B cell (primary cell): ENCODE measurements around the gene CCDC7. TPM values are rescaled to one million over a fixed set of nuclear protein-coding genes. Genes with fewer than 3 reads are reported as not detected.

ENCODE experiments used
- ATAC-seq: fragments of 200-7000 bp; cut with Tn5 transposase; one replicate; pipeline ENCODE4 v1.10.0; 2021; ENCODE audit warnings: low read depth, mild to moderate bottlenecking, moderate number of reproducible peaks, moderate library complexity
- CTCF ChIA-PET: fragments of 350-600 bp; sonication (Branson Sonifier 250); formaldehyde crosslinking; loops from one replicate; lab custom pipeline; 2021; ENCODE audit warnings: antibody characterized with exemption, inconsistent platforms; lab: Charles Lee
- POLR2A ChIA-PET: fragments of 350-600 bp; sonication (Branson Sonifier 250); formaldehyde crosslinking; loops from one replicate; lab custom pipeline; 2021; ENCODE audit warnings: antibody characterized with exemption; lab: Charles Lee
- DNase-seq: peaks from one replicate; pipeline ENCODE4 v3.0.0; 2013
- H2AFZ ChIP-seq: 2 replicates; pipeline ENCODE4 v1.6.1; 2012; ENCODE audit warnings: mild to moderate bottlenecking, low read depth, low read length; ENCODE audit not compliant: insufficient read depth, poor library complexity, severe bottlenecking
- H3K27ac ChIP-seq, 2 donors: 1 replicate in 1 of 2; 2 replicates in 1 of 2; pipeline ENCODE4 v1.5.1; 2012 to 2013; ENCODE audit warnings: low read length in 2 of 2, mild to moderate bottlenecking in 2 of 2, moderate library complexity in 1 of 2
- H3K27me3 ChIP-seq, 4 experiments: fragments of 200-600 bp in 1 of 4; sonication (generic) in 1 of 4; replicated peaks in 1 of 4; 1 replicate in 2 of 4; 2 replicates in 2 of 4; pipeline versions ENCODE4 v1.6.1 to v1.7.0; 2013 to 2016; ENCODE audit warnings: low read length in 3 of 4, mild to moderate bottlenecking in 2 of 4, mixed read lengths in 1 of 4, moderate library complexity in 1 of 4; ENCODE audit not compliant: insufficient read depth in 4 of 4, control insufficient read depth in 3 of 4; ENCODE audit errors: control extremely low read depth in 1 of 4
- H3K36me3 ChIP-seq, 2 experiments: replicated peaks in 1 of 2; 1 replicate in 1 of 2; 2 replicates in 1 of 2; pipeline versions ENCODE4 v1.6.1 to v1.7.1; 2013; ENCODE audit warnings: low read length in 1 of 2; ENCODE audit not compliant: insufficient read depth in 2 of 2, control insufficient read depth in 1 of 2; ENCODE audit errors: control extremely low read depth in 1 of 2, extremely low read depth in 1 of 2
- H3K4me1 ChIP-seq, 2 donors: fragments of 200-600 bp in 1 of 2; sonication (generic) in 1 of 2; 1 replicate in 1 of 2; 2 replicates in 1 of 2; pipeline versions ENCODE4 v1.5.1 to v1.6.1; 2013 to 2017; ENCODE audit warnings: low read length in 2 of 2; ENCODE audit not compliant: control insufficient read depth in 2 of 2, insufficient read depth in 2 of 2
- H3K4me2 ChIP-seq: replicated peaks from 2 replicates; pipeline ENCODE3; 2012; ENCODE audit warnings: mild to moderate bottlenecking, low read depth, low read length; ENCODE audit not compliant: poor library complexity, severe bottlenecking
- H3K4me3 ChIP-seq, 5 experiments: fragments of 200-600 bp in 1 of 5; sonication (generic) in 1 of 5; 1 replicate in 3 of 5; 2 replicates in 2 of 5; pipeline versions ENCODE4 v1.5.1 to v1.7.0; 2011 to 2016; ENCODE audit warnings: low read length in 4 of 5, mild to moderate bottlenecking in 4 of 5, low read depth in 2 of 5, control low read depth in 1 of 5, moderate library complexity in 1 of 5; ENCODE audit not compliant: insufficient read depth in 1 of 5; ENCODE audit errors: control extremely low read depth in 1 of 5, extremely low read depth in 1 of 5
- H3K79me2 ChIP-seq: fragments of 200-600 bp; sonication (generic); one replicate; pipeline ENCODE4 v1.6.0; 2016; ENCODE audit warnings: low read length; ENCODE audit not compliant: control insufficient read depth, insufficient read depth
- H3K9ac ChIP-seq: fragments of 200-600 bp; sonication (generic); 2 replicates; pipeline ENCODE4 v1.6.1; 2017; ENCODE audit warnings: mild to moderate bottlenecking, low read length, moderate library complexity
- H3K9me3 ChIP-seq, 3 donors: one replicate each; pipeline versions ENCODE4 v1.6.1 to v1.7.1; 2013; ENCODE audit warnings: low read length in 2 of 3; ENCODE audit not compliant: control insufficient read depth in 2 of 3, insufficient read depth in 1 of 3; ENCODE audit errors: control extremely low read depth in 1 of 3
- H4K20me1 ChIP-seq: 2 replicates; pipeline ENCODE4 v1.6.0; 2012; ENCODE audit warnings: mild to moderate bottlenecking, low read length; ENCODE audit not compliant: insufficient read depth, control insufficient read depth, poor library complexity, severe bottlenecking
- H3K27ac Mint-ChIP-seq: one replicate; pipeline ENCODE4 v1.8.0; 2021; ENCODE audit warnings: mixed read lengths
- H3K27me3 Mint-ChIP-seq: one replicate; pipeline ENCODE4 v1.8.0; 2021; ENCODE audit warnings: mixed read lengths
- H3K4me1 Mint-ChIP-seq: one replicate; pipeline ENCODE4 v1.8.0; 2021; ENCODE audit warnings: mixed read lengths
- H3K4me3 Mint-ChIP-seq: one replicate; pipeline ENCODE4 v1.8.0; 2021; ENCODE audit warnings: mixed read lengths
- H3K9me3 Mint-ChIP-seq: one replicate; pipeline ENCODE4 v1.8.0; 2022; ENCODE audit warnings: mixed read lengths; ENCODE audit not compliant: insufficient read depth
- EZH2 ChIP-seq: IDR thresholded peaks from 2 replicates; pipeline ENCODE4 v1.6.1; 2012; ENCODE audit warnings: borderline replicate concordance, low read depth, mild to moderate bottlenecking, moderate library complexity, low read length; ENCODE audit not compliant: insufficient read depth, poor library complexity, severe bottlenecking
- WGBS: methylation state at CpG from one replicate; pipeline ENCODE4 v1.1.5; 2013; ENCODE audit warnings: missing lambda C conversion rate; ENCODE audit not compliant: insufficient coverage; 5-methylcytosine and 5-hydroxymethylcytosine counted together
- intact Hi-C: fragments of 100-400 bp; cut with micrococcal nuclease; formaldehyde crosslinking; loops from one replicate; pipeline ENCODE4 v1.10.0; 2022
- polyA plus RNA-seq: library from polyadenylated mRNA; depleted of rRNA; stranded (reverse); fragments of >200 nt; gene quantifications from 2 replicates; pipeline ENCODE4 v1.2.3, GENCODE V29; 2012
- total RNA-seq, 2 donors: library from RNA; stranded (reverse); fragments of 120-200 nt in 1 of 2; gene quantifications; 1 replicate in 1 of 2; 2 replicates in 1 of 2; pipeline versions ENCODE4 v1.2.3 to v1.2.4, GENCODE V29; 2013 to 2022
- TF ChIP-seq, protein P1 (sequence below): fragments of 200-600 bp; IDR thresholded peaks from one replicate; pipeline ENCODE4 v1.8.0; 2022; ENCODE audit warnings: antibody characterized with exemption, mild to moderate bottlenecking

Gene CCDC7
- total and polyA plus RNA-seq, 2 donors (not counting 1 experiment from before 2014, with no cell fraction given) = 2.6 to 26.6 TPM

DNA sequence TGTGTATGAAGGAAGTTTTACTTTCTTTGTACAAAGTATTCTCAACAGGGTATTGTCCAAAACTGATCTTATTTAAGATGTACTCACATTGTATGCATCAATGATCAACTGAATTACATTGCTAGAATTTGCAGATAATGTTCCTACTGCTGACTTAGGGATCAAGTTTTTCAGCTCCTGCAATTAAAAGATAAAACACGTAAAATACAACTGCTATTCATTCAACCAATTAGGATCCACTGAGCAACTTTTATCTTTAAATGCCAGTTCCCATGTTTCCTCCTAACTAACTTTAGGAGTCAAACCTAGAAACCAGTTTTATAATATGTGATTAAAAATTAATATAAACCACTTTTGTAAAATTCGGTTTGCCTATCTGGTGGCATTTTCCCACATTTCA lies 476.2 kb downstream of the CCDC7 start:
- Mint-ChIP-seq H3K9me3 (no peaks in the 10 kb centered on the region), H3K27me3 (no peaks in the 10 kb centered on the region), H3K27ac (no peak overlapping the region), H3K4me3 (no peak overlapping the region), H3K4me1 (no peaks in the 10 kb centered on the region)
- CTCF ChIA-PET = no interaction called here
- TF ChIP-seq, protein P1, sequence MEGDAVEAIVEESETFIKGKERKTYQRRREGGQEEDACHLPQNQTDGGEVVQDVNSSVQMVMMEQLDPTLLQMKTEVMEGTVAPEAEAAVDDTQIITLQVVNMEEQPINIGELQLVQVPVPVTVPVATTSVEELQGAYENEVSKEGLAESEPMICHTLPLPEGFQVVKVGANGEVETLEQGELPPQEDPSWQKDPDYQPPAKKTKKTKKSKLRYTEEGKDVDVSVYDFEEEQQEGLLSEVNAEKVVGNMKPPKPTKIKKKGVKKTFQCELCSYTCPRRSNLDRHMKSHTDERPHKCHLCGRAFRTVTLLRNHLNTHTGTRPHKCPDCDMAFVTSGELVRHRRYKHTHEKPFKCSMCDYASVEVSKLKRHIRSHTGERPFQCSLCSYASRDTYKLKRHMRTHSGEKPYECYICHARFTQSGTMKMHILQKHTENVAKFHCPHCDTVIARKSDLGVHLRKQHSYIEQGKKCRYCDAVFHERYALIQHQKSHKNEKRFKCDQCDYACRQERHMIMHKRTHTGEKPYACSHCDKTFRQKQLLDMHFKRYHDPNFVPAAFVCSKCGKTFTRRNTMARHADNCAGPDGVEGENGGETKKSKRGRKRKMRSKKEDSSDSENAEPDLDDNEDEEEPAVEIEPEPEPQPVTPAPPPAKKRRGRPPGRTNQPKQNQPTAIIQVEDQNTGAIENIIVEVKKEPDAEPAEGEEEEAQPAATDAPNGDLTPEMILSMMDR = no peak
- no peak for TF ChIP-seq EZH2
- ATAC-seq (no peak), DNase-seq (no peak)
- H3K4me2 ChIP-seq = no peak overlapping the region
- H4K20me1 ChIP-seq = no peaks in the 10 kb centered on the region
- no peaks in the 10 kb centered on the region for H3K79me2 ChIP-seq
- no peak overlapping the region for H2AFZ ChIP-seq
- POLR2A ChIA-PET = no interaction called here
- H3K27me3 ChIP-seq = no peaks in the 10 kb centered on the region
- no peak overlapping the region for H3K27ac ChIP-seq
- peaks cover 0 to 73% of the 10 kb centered on the region in 2 experiments for H3K36me3 ChIP-seq
- intact Hi-C loops = no loop called here
- no peak overlapping the region for H3K4me3 ChIP-seq
- WGBS = no CpG with 5 or more reads among the region's 2 CpGs
- H3K9me3 ChIP-seq = peaks cover 0 to 3% (median 0%) of the 10 kb centered on the region in 3 donors
- H3K9ac ChIP-seq = no peak overlapping the region
- H3K4me1 ChIP-seq = no peaks in the 10 kb centered on the region

DNA sequence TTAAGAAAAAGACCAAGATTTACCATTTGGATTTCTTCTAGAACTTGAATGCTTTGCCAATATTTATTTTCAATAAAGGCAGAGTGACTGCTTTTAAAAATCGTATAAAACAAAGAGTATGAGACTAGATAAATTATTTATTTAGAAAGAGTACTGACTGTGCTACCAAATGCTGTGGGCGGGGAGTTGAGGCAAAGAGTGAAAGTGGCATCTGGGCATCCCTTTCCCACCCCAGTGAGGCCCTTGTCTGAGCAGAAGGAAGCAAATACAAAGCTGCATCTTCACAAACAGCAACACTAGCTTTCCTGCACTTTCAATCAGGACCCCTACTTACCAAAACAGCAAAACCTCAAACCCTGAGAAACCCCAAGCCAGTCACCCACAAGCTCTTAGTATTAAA lies 477.2 kb downstream of the CCDC7 start:
- no peak for TF ChIP-seq EZH2
- TF ChIP-seq, protein P1 = no peak
- H3K4me2 ChIP-seq = no peak overlapping the region
- no peak overlapping the region for H3K4me3 Mint-ChIP-seq
- ChIA-PET POLR2A (no interaction called here), CTCF (no interaction called here)
- ATAC-seq = no peak
- H3K4me1 ChIP-seq = no peaks in the 10 kb centered on the region
- H3K27ac ChIP-seq = no peak overlapping the region
- no peak for DNase-seq
- intact Hi-C loops = no loop called here
- H3K36me3 ChIP-seq = peaks cover 5 to 83% of the 10 kb centered on the region in 2 experiments
- no peaks in the 10 kb centered on the region for H3K79me2 ChIP-seq
- no peak overlapping the region for H3K4me3 ChIP-seq
- peaks cover 0 to 3% (median 0%) of the 10 kb centered on the region in 3 donors for H3K9me3 ChIP-seq
- H3K9ac ChIP-seq = no peak overlapping the region
- H3K27ac Mint-ChIP-seq = no peak overlapping the region
- no peaks in the 10 kb centered on the region for H3K4me1 Mint-ChIP-seq
- no peaks in the 10 kb centered on the region for H3K27me3 ChIP-seq
- no peak overlapping the region for H2AFZ ChIP-seq
- no peaks in the 10 kb centered on the region for H4K20me1 ChIP-seq
- 90% methylated on average over 2 of the region's 2 CpGs for WGBS
- no peaks in the 10 kb centered on the region for H3K9me3 Mint-ChIP-seq
- no peaks in the 10 kb centered on the region for H3K27me3 Mint-ChIP-seq
